Adrenal gland (tissue), 12 donors: ENCODE results near the gene ITFG1. TPM values are rescaled to one million over a fixed set of nuclear protein-coding genes. Genes with fewer than 3 reads are reported as not detected.

Experiments
- DNase-seq, 7 donors: peaks; one replicate each; pipeline ENCODE4 v3.0.0-alpha.2; 2019 to 2020
- H3K27ac ChIP-seq, 5 donors: fragments of 200-600 bp; sonication (generic) in 4 of 5; 1 replicate in 3 of 5; 2 replicates in 2 of 5; pipeline versions ENCODE4 v1.5.1 to v1.8.0; 2016 to 2020; ENCODE audit warnings: mild to moderate bottlenecking in 1 of 5
- H3K27me3 ChIP-seq: fragments of 200-600 bp; 2 replicates; pipeline ENCODE4 v1.8.0; 2021
- H3K36me3 ChIP-seq, 2 donors: fragments of 200-600 bp; replicated peaks in 1 of 2; 1 replicate in 1 of 2; 2 replicates in 1 of 2; pipeline versions ENCODE4 v1.5.1 to v1.8.0; 2018 to 2022
- H3K4me1 ChIP-seq, 2 donors: fragments of 200-600 bp; replicated peaks in 1 of 2; 1 replicate in 1 of 2; 2 replicates in 1 of 2; pipeline versions ENCODE4 v1.5.1 to v1.8.0; 2018 to 2021
- H3K4me3 ChIP-seq, 4 donors: fragments of 200-600 bp; sonication (generic) in 3 of 4; one replicate each; pipeline ENCODE4 v1.5.1; 2016 to 2018
- H3K9me3 ChIP-seq, 3 donors: fragments of 200-600 bp; sonication (generic) in 1 of 3; replicated peaks in 1 of 3; 1 replicate in 2 of 3; 2 replicates in 1 of 3; pipeline versions ENCODE4 v1.5.1 to v1.8.0; 2016 to 2021
- POLR2A ChIP-seq, 2 donors: fragments of 450-650 bp; IDR thresholded peaks; one replicate each; pipeline ENCODE4 v1.6.1; 2017; ENCODE audit warnings: antibody characterized with exemption in 2 of 2, mild to moderate bottlenecking in 2 of 2, moderate library complexity in 1 of 2
- WGBS, 4 donors: extraction: QIAGEN DNeasy Blood & Tissue Kit in 2 of 4; methylation state at CpG; one replicate each; pipeline versions ENCODE4 v1.1.5 to v1.1.7; 2013 to 2017; 5-methylcytosine and 5-hydroxymethylcytosine counted together
- intact Hi-C, 2 donors: fragments of 100-400 bp; cut with DNase I; formaldehyde crosslinking; loops; one replicate each; pipeline versions ENCODE4 v1.14.1 to v1.15.0; 2022 to 2023
- polyA plus RNA-seq, 3 donors: library from polyadenylated mRNA; stranded (reverse); fragments of 200-250 nt in 2 of 3; fragments of 350-450 nt in 1 of 3; fragmentation: Illumina TruSeq in 1 of 3; extraction: RNeasy Lipid Tissue Mini Kit (QIAGEN cat#74804) in 1 of 3; gene quantifications; one replicate each; pipeline ENCODE4 v1.2.3, GENCODE V29; 2013 to 2014
- total RNA-seq, 9 donors: library from RNA; depleted of rRNA in 4 of 9; stranded (reverse); fragments of >200 nt in 4 of 9; fragments of 120-200 nt in 1 of 9; fragmentation: NEBNext Ultra II Directional in 1 of 9; extraction: Animal tissue kit (Norgen Biotek cat#: 25700) in 1 of 9; gene quantifications; one replicate each; pipeline versions ENCODE4 v1.1.0 to v1.2.4, GENCODE V29; 2013 to 2023
- TF ChIP-seq, protein P1 (sequence below), 6 experiments: fragments of 450-650 bp in 4 of 6; fragments of 200-600 bp in 2 of 6; sonication (generic) in 1 of 6; IDR thresholded peaks; 1 replicate in 5 of 6; 2 replicates in 1 of 6; pipeline versions ENCODE4 v1.5.1 to v1.8.0; 2016 to 2021; ENCODE audit warnings: antibody characterized with exemption in 6 of 6, mild to moderate bottlenecking in 2 of 6, moderate library complexity in 1 of 6
- donor health status: healthy with polysubstance abuse.
- donor health status: Bipolar disorder and iron deficiency.
- donor health status: DM: yes; HTN: yes; CAD: no.
- donor health status: DM: no; HTN: no; CAD: no.
- donor health status: DM: no; HTN: no; CAD: no.
- donor health status: DM: yes; HTN: yes; CAD: no.

Gene ITFG1
- total and polyA plus RNA-seq, 12 donors, result 8.4 to 246 (median 84.4) TPM

DNA sequence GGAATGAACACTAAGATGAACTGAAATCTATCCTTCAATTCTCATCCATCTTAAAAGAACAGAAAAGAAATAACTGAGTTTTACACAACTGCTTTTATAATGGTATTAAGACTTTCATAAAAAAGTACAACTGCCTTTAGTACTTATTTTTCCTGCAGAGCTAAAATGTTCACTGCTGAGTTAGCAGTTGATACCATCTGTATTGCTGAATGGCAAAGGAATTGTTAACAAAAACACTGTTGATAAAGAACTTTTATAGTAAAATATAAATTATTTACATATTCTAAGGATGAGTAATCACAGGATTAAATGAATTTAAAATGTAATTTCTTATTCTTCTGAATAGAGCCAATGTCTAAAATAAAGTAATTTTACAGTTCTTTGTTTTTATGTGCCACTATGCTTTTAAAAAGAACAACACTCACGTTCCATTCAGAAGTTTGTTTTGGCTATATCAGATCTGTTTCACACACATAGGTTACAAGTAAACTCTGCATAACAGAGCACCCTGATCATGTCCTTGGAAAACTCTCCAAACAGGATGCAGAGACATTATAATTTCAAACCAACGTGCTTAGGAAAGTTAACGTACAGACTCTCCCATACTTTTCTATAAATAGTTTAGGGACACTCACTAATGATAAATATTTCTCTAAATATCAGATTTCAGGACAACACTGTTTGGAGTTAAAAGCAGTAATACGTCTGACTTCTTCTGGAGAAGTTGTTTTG is 151.1 kb downstream of the ITFG1 start:
- intact Hi-C loops, result no loop called here
- TF ChIP-seq, protein P1, sequence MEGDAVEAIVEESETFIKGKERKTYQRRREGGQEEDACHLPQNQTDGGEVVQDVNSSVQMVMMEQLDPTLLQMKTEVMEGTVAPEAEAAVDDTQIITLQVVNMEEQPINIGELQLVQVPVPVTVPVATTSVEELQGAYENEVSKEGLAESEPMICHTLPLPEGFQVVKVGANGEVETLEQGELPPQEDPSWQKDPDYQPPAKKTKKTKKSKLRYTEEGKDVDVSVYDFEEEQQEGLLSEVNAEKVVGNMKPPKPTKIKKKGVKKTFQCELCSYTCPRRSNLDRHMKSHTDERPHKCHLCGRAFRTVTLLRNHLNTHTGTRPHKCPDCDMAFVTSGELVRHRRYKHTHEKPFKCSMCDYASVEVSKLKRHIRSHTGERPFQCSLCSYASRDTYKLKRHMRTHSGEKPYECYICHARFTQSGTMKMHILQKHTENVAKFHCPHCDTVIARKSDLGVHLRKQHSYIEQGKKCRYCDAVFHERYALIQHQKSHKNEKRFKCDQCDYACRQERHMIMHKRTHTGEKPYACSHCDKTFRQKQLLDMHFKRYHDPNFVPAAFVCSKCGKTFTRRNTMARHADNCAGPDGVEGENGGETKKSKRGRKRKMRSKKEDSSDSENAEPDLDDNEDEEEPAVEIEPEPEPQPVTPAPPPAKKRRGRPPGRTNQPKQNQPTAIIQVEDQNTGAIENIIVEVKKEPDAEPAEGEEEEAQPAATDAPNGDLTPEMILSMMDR (IDR thresholded peaks at IDR 0.05), result no peak
- no peak for TF ChIP-seq POLR2A (IDR thresholded peaks at IDR 0.05)
- Histone ChIP-seq H3K4me3 (no peak overlapping the region), H3K27ac (no peak overlapping the region), H3K27me3 (no peaks in the 10 kb centered on the region), H3K9me3 (no peaks in the 10 kb centered on the region), H3K4me1 (no peaks in the 10 kb centered on the region), H3K36me3 (no peaks in the 10 kb centered on the region)
- WGBS, 4 donors, result 63 to 68% (median 64%) methylated on average over 4 of the region's 4 CpGs
- no peak for DNase-seq

DNA sequence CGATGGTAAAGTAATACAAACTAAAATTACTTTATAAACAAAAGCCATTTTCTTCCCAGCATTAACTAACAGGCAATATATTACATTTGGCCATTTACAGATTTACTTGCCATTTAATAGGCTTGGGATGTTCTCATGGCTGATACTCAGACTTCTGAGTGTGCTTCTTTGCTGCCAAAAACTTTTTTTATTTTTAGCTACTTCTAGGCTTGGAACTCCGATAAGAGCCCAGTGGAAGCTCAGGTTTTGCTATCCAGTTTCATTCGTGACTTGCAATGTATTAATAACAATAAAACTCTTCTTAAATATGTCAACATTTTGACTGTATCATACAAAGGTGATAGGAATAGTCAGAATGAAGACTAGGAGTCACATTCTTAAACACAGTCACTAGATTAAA is 152.3 kb downstream of the ITFG1 start:
- no peaks in the 10 kb centered on the region for H3K9me3 ChIP-seq
- no peaks in the 10 kb centered on the region for H3K27me3 ChIP-seq
- WGBS, 4 donors, result 47 to 66% (median 54%) methylated on average over 3 of the region's 3 CpGs
- DNase-seq, result no peak
- no peak overlapping the region for H3K27ac ChIP-seq
- no peaks in the 10 kb centered on the region for H3K36me3 ChIP-seq
- H3K4me1 ChIP-seq, result no peaks in the 10 kb centered on the region
- no peak for TF ChIP-seq POLR2A (IDR thresholded peaks at IDR 0.05)
- TF ChIP-seq, protein P1 (IDR thresholded peaks at IDR 0.05), result no peak
- no peak overlapping the region for H3K4me3 ChIP-seq
- intact Hi-C loops, result no loop called here

DNA sequence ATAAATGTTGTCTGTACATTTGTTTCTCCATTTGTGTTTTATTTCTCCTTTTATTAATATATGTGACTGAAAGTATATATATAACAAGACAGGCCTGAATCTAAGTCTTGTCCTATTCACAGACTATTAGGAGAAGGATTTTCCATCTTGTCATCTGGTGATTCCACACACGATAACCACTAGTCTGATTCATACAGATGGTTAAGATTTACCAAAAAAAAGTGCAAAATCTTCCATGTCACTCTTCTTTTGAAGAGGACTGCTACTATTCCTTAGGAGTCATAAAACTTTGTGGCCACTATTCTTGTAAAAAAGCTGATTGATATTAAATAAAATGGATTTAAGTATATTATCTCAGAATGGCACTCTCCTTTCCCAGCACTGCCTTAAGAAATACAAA is 156.3 kb downstream of the ITFG1 start:
- H3K27ac ChIP-seq, result no peak overlapping the region

DNA sequence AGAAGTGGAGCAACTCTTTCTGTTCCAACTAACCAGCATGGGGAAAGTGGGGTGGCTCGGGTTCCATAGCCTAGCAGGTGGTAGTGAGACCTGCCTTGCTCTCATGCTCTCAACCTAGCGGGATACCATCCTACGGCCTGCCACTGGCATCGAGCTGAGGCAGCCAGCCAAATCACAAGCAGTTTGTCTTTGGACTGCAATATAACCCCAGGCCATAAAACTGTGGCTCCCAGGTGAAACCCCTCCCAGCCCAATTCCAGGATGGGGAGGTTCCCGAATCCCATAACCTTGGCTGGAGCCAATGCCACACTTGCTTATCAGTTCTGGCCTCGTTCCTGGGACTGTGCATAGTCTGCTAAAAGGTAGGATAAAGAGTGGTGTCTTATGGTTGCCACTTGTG is 161.3 kb downstream of the ITFG1 start:
- Histone ChIP-seq H3K27me3 (no peaks in the 10 kb centered on the region), H3K27ac (no peak overlapping the region), H3K36me3 (no peaks in the 10 kb centered on the region), H3K9me3 (no peaks in the 10 kb centered on the region), H3K4me1 (no peaks in the 10 kb centered on the region), H3K4me3 (no peak overlapping the region)
- WGBS, 4 donors, result 81 to 86% (median 86%) methylated on average over 6 of the region's 6 CpGs
- DNase-seq, result no peak
- TF ChIP-seq, protein P1 (IDR thresholded peaks at IDR 0.05), result no peak
- TF ChIP-seq POLR2A (IDR thresholded peaks at IDR 0.05), result no peak
- intact Hi-C loops, result no loop called here

More for the DNA sequence above, 156.3 kb downstream of the ITFG1 start:
- H3K4me3 ChIP-seq, result no peak overlapping the region
- no peak for DNase-seq
- H3K4me1 ChIP-seq, result no peaks in the 10 kb centered on the region
- H3K36me3 ChIP-seq, result no peaks in the 10 kb centered on the region
- intact Hi-C loops, result no loop called here
- H3K9me3 ChIP-seq, result no peaks in the 10 kb centered on the region
- no peak for TF ChIP-seq POLR2A (IDR thresholded peaks at IDR 0.05)
- TF ChIP-seq, protein P1 (IDR thresholded peaks at IDR 0.05), result no peak
- 96 to 100% (median 99%) methylated on average over 1 of the region's 1 CpG for WGBS, 4 donors
- no peaks in the 10 kb centered on the region for H3K27me3 ChIP-seq
